WI38 (cell line): ENCODE data around the gene GNE.

ENCODE experiments used
- H3K4me3 ChIP-seq: 2 replicates; pipeline ENCODE4 v1.5.1; 2011; ENCODE audit warnings: low read depth, mild to moderate bottlenecking, control low read depth, low read length
- TF ChIP-seq, protein P1 (sequence below): IDR thresholded peaks from 2 replicates; pipeline ENCODE4 v1.5.1; 2012; ENCODE audit warnings: low read depth, mild to moderate bottlenecking, control low read depth, low read length

Gene GNE

DNA sequence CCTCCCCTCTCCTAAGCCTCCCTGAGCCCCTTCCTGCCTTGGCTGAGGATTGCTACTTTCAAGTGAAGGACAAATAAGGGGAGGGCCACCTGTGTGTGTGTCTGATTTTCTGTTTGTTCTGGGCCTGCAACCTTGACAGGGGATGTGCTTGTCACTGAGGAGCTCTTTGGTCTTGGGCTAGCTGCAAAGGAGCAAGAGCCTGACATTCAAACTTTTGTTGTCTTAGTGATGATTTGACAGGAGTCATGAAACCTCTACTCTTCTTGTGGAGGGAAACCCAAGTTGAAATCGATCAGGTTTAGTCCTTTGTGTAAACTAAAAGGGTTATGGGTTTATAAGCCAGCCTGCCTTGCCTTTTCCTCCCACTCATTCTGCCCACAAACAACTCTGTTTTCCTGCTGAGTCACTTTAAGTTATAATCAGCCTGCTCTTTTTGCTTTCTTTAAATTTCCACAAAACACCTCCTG, 50.7 kb downstream of the GNE start:
- TF ChIP-seq, protein P1, sequence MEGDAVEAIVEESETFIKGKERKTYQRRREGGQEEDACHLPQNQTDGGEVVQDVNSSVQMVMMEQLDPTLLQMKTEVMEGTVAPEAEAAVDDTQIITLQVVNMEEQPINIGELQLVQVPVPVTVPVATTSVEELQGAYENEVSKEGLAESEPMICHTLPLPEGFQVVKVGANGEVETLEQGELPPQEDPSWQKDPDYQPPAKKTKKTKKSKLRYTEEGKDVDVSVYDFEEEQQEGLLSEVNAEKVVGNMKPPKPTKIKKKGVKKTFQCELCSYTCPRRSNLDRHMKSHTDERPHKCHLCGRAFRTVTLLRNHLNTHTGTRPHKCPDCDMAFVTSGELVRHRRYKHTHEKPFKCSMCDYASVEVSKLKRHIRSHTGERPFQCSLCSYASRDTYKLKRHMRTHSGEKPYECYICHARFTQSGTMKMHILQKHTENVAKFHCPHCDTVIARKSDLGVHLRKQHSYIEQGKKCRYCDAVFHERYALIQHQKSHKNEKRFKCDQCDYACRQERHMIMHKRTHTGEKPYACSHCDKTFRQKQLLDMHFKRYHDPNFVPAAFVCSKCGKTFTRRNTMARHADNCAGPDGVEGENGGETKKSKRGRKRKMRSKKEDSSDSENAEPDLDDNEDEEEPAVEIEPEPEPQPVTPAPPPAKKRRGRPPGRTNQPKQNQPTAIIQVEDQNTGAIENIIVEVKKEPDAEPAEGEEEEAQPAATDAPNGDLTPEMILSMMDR: no peak
- no peak overlapping the region for H3K4me3 ChIP-seq

DNA sequence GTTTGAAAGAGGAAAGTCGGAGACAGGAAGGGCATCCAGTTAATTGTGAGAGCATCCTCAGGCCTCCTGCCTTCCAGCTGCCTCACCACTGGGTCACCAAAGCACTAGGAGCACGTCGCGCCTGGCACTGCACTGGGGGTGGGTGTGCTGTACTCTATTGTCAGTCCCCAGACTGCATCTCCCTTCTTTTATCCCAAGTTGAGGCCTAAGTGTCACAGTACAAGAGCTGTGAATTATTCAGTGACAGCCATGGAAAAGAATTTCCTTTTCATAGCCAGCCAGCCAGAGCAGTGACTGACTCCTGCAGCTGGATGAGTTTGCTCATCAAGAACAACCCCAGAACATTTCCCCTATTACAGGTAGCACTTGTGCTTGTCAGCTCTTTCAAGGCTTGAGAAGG, 51.2 kb downstream of the GNE start:
- no peak overlapping the region for H3K4me3 ChIP-seq
- TF ChIP-seq, protein P1: no peak

DNA sequence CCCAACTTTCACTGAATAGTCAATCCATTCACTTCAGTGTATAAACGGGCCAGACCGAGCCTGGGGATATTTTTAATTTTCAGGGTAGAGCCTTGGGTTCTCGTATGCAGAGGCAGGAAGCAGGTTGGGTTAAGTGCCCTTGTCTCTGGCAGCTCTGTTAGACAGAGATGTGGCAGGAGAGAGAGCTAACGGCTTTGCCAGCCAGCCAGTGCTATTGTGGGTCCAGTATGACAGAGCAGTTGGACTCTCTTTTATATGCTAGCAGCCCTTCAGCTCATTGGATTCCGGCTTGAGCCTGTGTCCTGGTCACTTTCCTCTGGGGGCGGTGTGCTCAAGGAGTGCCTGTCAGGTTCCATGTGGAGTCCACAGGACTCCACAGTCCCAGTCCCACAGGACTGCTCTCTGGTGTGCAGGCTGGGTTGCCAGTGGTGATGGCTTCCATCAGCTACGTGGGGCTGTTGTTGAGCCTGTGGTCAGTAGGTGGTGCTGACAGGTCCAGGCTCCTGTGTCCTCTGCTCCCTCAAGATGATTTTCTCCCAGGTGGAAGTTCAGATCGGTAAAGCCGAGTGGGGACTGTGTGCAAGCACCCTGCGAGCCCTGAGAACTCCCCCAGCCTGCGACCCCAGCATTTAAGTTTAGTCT, 53.2 kb downstream of the GNE start:
- no peak overlapping the region for H3K4me3 ChIP-seq
- TF ChIP-seq, protein P1: no peak

DNA sequence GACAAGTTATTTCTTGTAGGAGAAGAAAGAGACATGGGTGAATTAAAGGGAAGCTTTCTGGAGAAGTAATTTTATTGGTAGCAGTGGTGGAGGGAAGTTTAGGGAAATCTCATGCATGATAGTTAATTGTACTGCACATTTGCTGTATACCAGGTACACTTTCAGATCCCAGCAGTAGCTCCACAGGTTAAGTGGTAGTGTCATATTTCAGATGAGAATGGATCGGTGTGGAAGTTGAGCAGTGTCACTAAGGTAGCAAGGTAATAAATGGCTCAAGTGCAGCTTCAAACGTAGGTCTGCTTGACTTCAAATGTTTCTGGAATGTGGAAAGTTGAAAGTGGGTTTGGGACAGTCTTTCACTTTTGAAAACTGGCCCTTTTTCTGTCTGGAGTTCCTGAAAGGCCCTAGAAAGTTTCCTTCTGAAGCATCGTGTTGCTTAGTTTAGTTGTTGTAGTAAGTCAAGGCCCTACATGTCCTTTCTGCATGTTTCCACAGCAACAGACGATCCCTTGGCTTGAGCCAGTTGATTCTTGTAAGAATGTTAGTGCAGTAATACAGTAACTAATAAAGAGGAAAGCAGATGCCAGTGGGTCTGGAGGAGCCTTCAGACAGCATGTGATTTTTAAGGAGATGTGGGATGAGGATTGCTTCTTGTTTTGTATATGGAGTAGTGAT, 63.8 kb downstream of the GNE start:
- TF ChIP-seq, protein P1: no peak
- H3K4me3 ChIP-seq: no peak overlapping the region; the same call in 1 of the 2 replicates

DNA sequence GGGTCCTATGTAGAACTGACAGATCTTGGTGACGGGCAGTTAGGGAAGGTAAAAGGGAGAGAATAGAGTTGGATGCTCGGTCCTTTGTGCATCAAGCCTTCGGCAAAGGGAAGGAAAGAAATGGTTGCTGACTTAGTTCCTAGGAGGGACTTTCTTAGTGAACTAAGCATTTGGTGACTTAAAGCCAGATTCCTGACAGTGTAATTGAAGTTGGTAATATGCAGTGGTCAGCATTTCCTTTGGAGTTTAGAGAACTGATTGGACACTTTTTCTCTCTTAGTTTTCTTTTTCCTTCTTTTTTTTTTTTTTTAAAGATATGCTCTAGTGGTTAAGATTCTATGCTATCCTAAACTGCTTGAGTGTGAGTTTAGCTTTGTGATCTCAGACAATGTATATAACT, 65.2 kb downstream of the GNE start:
- peak overlapping the region; percentile 80 for H3K4me3 ChIP-seq
- TF ChIP-seq, protein P1: no peak

DNA sequence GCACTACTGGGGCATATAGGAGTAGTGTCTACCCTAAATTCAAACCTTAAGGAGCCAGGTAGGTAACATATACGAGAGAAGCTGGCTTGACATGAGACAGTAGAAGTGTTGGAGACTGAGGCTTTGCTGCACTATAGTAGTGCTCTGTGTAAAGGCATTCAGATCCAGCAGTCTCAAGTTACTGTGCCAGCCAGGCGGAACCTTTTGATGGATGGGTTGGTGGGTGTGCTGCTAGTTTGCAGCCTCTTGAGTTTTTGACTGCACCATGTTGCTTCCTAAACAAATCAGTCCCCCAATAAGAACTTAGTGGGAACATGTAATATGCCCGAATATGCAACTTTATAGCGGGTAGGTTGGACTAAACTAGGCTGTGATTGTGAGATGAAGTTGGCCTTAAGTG, 66.1 kb downstream of the GNE start:
- TF ChIP-seq, protein P1: no peak
- H3K4me3 ChIP-seq: peak overlapping the region; percentile 80

DNA sequence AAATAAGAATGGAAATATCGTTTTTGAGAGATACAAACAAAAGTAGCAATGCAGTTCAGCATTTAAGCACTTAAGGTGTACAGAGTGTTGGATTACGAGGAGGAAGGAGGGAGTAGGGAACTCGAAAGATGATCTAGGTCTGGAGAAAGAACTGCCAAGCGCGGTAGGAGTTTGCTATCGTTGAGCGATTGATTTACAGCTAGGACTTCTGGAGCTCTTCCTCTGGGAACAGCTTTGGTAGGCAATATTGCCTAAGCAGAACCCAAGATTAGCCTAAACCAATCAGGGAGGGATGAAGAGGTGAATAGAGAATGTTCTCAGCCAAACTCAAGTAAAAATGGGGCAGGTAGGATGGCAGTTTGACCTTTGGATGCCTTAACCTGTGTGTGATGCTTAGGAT, 66.6 kb downstream of the GNE start:
- peak overlapping the region; percentile 80 for H3K4me3 ChIP-seq
- TF ChIP-seq, protein P1: no peak
